ENCODE measurements around the gene GTF2IRD1. TPM values are rescaled to one million over a fixed set of nuclear protein-coding genes. Genes with fewer than 3 reads are reported as not detected.
"Not testable (repeated sequence)": the region's sequence is repeated elsewhere in the genome, so short reads cannot be mapped to it uniquely, and the experiment has no call there.

The GTF2IRD1 gene
- total and polyA plus RNA-seq, 2 experiments from 2014 or later = 34.9 to 39.6 TPM

GRCh38 chr7:74507538-74508319, 54.0 kb downstream of the GTF2IRD1 start:
- H3K27ac ChIP-seq = no peak overlapping the region
- H3K36me3 ChIP-seq (replicated peaks; ENCODE audit: insufficient read depth, low read depth) = no peaks in the 10 kb centered on the region
- peaks cover 37% of the 10 kb centered on the region for H4K20me1 ChIP-seq (ENCODE audit: insufficient read depth, poor library complexity, severe bottlenecking)
- TF ChIP-seq EZH2 (IDR thresholded peaks at IDR 0.05; ENCODE audit: borderline replicate concordance) (no peak), EZH2phosphoT487 (IDR thresholded peaks at IDR 0.05; ENCODE audit: low read depth, severe bottlenecking, unreplicated experiment) (no peak), CTCF (IDR thresholded peaks at IDR 0.05; ENCODE audit: poor library complexity) (no peak)
- DNase-seq (ENCODE audit: low spot score) = no peak
- H3K4me1 ChIP-seq (ENCODE audit: insufficient read depth) = peaks cover 13% of the 10 kb centered on the region
- no peak overlapping the region for H2AFZ ChIP-seq
- H3K27me3 ChIP-seq = no peaks in the 10 kb centered on the region
- H3K4me3 ChIP-seq = no peak overlapping the region
- no peaks in the 10 kb centered on the region for H3K9me3 ChIP-seq (ENCODE audit: low read depth)
- 95% methylated on average over 21 of the region's 21 CpGs for WGBS (ENCODE audit: low lambda C conversion rate, missing lambda C conversion rate)
- peaks cover 54% of the 10 kb centered on the region for H3K79me2 ChIP-seq
- H3K9me2 ChIP-seq (replicated peaks; ENCODE audit: insufficient read depth) = no peaks in the 10 kb centered on the region
- H3K4me2 ChIP-seq = no peak overlapping the region

GRCh38 chr7:74509453-74509852, 55.7 kb downstream of the GTF2IRD1 start:
- H3K4me2 ChIP-seq; H3K27me3 ChIP-seq; H3K36me3 ChIP-seq (replicated peaks; ENCODE audit: insufficient read depth, low read depth); H3K27ac ChIP-seq; H2AFZ ChIP-seq; H3K9me3 ChIP-seq (ENCODE audit: low read depth); H3K9me2 ChIP-seq (replicated peaks; ENCODE audit: insufficient read depth); DNase-seq (ENCODE audit: low spot score); H3K4me3 ChIP-seq: not testable (repeated sequence)
- WGBS (ENCODE audit: low lambda C conversion rate, missing lambda C conversion rate) = 99% methylated on average over 10 of the region's 10 CpGs
- Histone ChIP-seq H3K79me2 (peaks cover 37% of the 10 kb centered on the region), H3K4me1 (ENCODE audit: insufficient read depth) (peaks cover 13% of the 10 kb centered on the region), H4K20me1 (ENCODE audit: insufficient read depth, poor library complexity, severe bottlenecking) (peaks cover 30% of the 10 kb centered on the region)

GRCh38 chr7:74511345-74511744, 57.6 kb downstream of the GTF2IRD1 start:
- no peaks in the 10 kb centered on the region for H3K9me3 ChIP-seq (ENCODE audit: low read depth)
- H2AFZ ChIP-seq = no peak overlapping the region
- no peak overlapping the region for H3K4me3 ChIP-seq
- TF ChIP-seq CTCF (IDR thresholded peaks at IDR 0.05; ENCODE audit: poor library complexity) (no peak), EZH2 (IDR thresholded peaks at IDR 0.05; ENCODE audit: borderline replicate concordance) (no peak), EZH2phosphoT487 (IDR thresholded peaks at IDR 0.05; ENCODE audit: low read depth, severe bottlenecking, unreplicated experiment) (no peak)
- H3K79me2 ChIP-seq = peaks cover 27% of the 10 kb centered on the region
- peaks cover 2% of the 10 kb centered on the region for H3K4me1 ChIP-seq (ENCODE audit: insufficient read depth)
- no peak overlapping the region for H3K27ac ChIP-seq
- H3K9me2 ChIP-seq (replicated peaks; ENCODE audit: insufficient read depth) = no peaks in the 10 kb centered on the region
- WGBS (ENCODE audit: low lambda C conversion rate, missing lambda C conversion rate) = 90% methylated on average over 11 of the region's 11 CpGs
- no peaks in the 10 kb centered on the region for H3K36me3 ChIP-seq (replicated peaks; ENCODE audit: insufficient read depth, low read depth)
- DNase-seq (ENCODE audit: low spot score) = no peak
- H3K4me2 ChIP-seq = no peak overlapping the region
- no peaks in the 10 kb centered on the region for H3K27me3 ChIP-seq
- H4K20me1 ChIP-seq (ENCODE audit: insufficient read depth, poor library complexity, severe bottlenecking) = peaks cover 15% of the 10 kb centered on the region

- WGBS (ENCODE audit: low lambda C conversion rate, missing lambda C conversion rate) = 97% methylated on average over 16 of the region's 18 CpGs
- Histone ChIP-seq H3K9me3 (ENCODE audit: low read depth) (no peaks in the 10 kb centered on the region), H2AFZ (no peak overlapping the region), H3K27ac (no peak overlapping the region), H3K4me1 (ENCODE audit: insufficient read depth) (no peaks in the 10 kb centered on the region), H3K27me3 (no peaks in the 10 kb centered on the region), H3K9me2 (replicated peaks; ENCODE audit: insufficient read depth) (no peaks in the 10 kb centered on the region), H3K4me3 (no peak overlapping the region), H3K79me2 (peaks cover 12% of the 10 kb centered on the region), H3K4me2 (no peak overlapping the region), H3K36me3 (replicated peaks; ENCODE audit: insufficient read depth, low read depth) (no peaks in the 10 kb centered on the region), H4K20me1 (ENCODE audit: insufficient read depth, poor library complexity, severe bottlenecking) (peaks cover 3% of the 10 kb centered on the region)
- no peak for TF ChIP-seq CTCF (IDR thresholded peaks at IDR 0.05; ENCODE audit: poor library complexity)
- no peak for TF ChIP-seq EZH2 (IDR thresholded peaks at IDR 0.05; ENCODE audit: borderline replicate concordance)
- TF ChIP-seq EZH2phosphoT487 (IDR thresholded peaks at IDR 0.05; ENCODE audit: low read depth, severe bottlenecking, unreplicated experiment) = no peak
- no peak for DNase-seq (ENCODE audit: low spot score)
These were observed 59.1 kb downstream of the GTF2IRD1 start for GRCh38 chr7:74512762-74513161.

All from hepatocyte (in vitro differentiated cells).